ENCODE results near the gene PRICKLE1.

PRICKLE1 gene

GRCh38 chr12:42615006-42615405, 25.5 kb upstream of the PRICKLE1 start:
- Histone ChIP-seq H3K27me3 (ENCODE audit: insufficient read depth, poor library complexity, severe bottlenecking) (no peaks in the 10 kb centered on the region), H3K27ac (ENCODE audit: poor library complexity, severe bottlenecking) (no peak overlapping the region), H3K9me3 (ENCODE audit: severe bottlenecking) (peaks cover 8% of the 10 kb centered on the region), H3K4me3 (ENCODE audit: severe bottlenecking) (no peak overlapping the region), H3K36me3 (ENCODE audit: low read depth) (no peaks in the 10 kb centered on the region), H3K4me1 (ENCODE audit: insufficient read depth, poor library complexity, severe bottlenecking) (no peaks in the 10 kb centered on the region)
- ATAC-seq (ENCODE audit: low read depth): no peak
- TF ChIP-seq CTCF (IDR thresholded peaks at IDR 0.05; ENCODE audit: poor library complexity, severe bottlenecking): no peak
- DNase-seq (ENCODE audit: low spot score): no peak

GRCh38 chr12:42612231-42612613, 22.7 kb upstream of the PRICKLE1 start:
- TF ChIP-seq CTCF (IDR thresholded peaks at IDR 0.05; ENCODE audit: poor library complexity, severe bottlenecking): no peak
- ATAC-seq (ENCODE audit: low read depth): no peak
- no peak for DNase-seq (ENCODE audit: low spot score)
- no peaks in the 10 kb centered on the region for H3K9me3 ChIP-seq (ENCODE audit: severe bottlenecking)
- H3K4me1 ChIP-seq (ENCODE audit: insufficient read depth, poor library complexity, severe bottlenecking): no peaks in the 10 kb centered on the region
- H3K27me3 ChIP-seq (ENCODE audit: insufficient read depth, poor library complexity, severe bottlenecking): no peaks in the 10 kb centered on the region
- no peak overlapping the region for H3K27ac ChIP-seq (ENCODE audit: poor library complexity, severe bottlenecking)
- H3K36me3 ChIP-seq (ENCODE audit: low read depth): no peaks in the 10 kb centered on the region
- no peak overlapping the region for H3K4me3 ChIP-seq (ENCODE audit: severe bottlenecking)

GRCh38 chr12:42611571-42612230, 22.2 kb upstream of the PRICKLE1 start:
- no peak for TF ChIP-seq CTCF (IDR thresholded peaks at IDR 0.05; ENCODE audit: poor library complexity, severe bottlenecking)
- Histone ChIP-seq H3K27me3 (ENCODE audit: insufficient read depth, poor library complexity, severe bottlenecking) (no peaks in the 10 kb centered on the region), H3K4me1 (ENCODE audit: insufficient read depth, poor library complexity, severe bottlenecking) (no peaks in the 10 kb centered on the region), H3K27ac (ENCODE audit: poor library complexity, severe bottlenecking) (no peak overlapping the region), H3K36me3 (ENCODE audit: low read depth) (no peaks in the 10 kb centered on the region), H3K9me3 (ENCODE audit: severe bottlenecking) (no peaks in the 10 kb centered on the region), H3K4me3 (ENCODE audit: severe bottlenecking) (no peak overlapping the region)
- no peak for DNase-seq (ENCODE audit: low spot score)
- no peak for ATAC-seq (ENCODE audit: low read depth)

- Histone ChIP-seq H3K27me3 (ENCODE audit: insufficient read depth, poor library complexity, severe bottlenecking) (no peaks in the 10 kb centered on the region), H3K4me3 (ENCODE audit: severe bottlenecking) (no peak overlapping the region), H3K36me3 (ENCODE audit: low read depth) (no peaks in the 10 kb centered on the region), H3K27ac (ENCODE audit: poor library complexity, severe bottlenecking) (no peak overlapping the region), H3K9me3 (ENCODE audit: severe bottlenecking) (no peaks in the 10 kb centered on the region), H3K4me1 (ENCODE audit: insufficient read depth, poor library complexity, severe bottlenecking) (no peaks in the 10 kb centered on the region)
- no peak for DNase-seq (ENCODE audit: low spot score)
- no peak for TF ChIP-seq CTCF (IDR thresholded peaks at IDR 0.05; ENCODE audit: poor library complexity, severe bottlenecking)
- ATAC-seq (ENCODE audit: low read depth): peak; percentile 45; the same call in 2 of the 3 replicates
Measured at GRCh38 chr12:42609605-42610004, 20.1 kb upstream of the PRICKLE1 start.

GRCh38 chr12:42608196-42608825, 18.8 kb upstream of the PRICKLE1 start:
- H3K27me3 ChIP-seq (ENCODE audit: insufficient read depth, poor library complexity, severe bottlenecking): no peaks in the 10 kb centered on the region
- DNase-seq (ENCODE audit: low spot score) (no peak), ATAC-seq (ENCODE audit: low read depth) (no peak)
- no peaks in the 10 kb centered on the region for H3K36me3 ChIP-seq (ENCODE audit: low read depth)
- H3K4me1 ChIP-seq (ENCODE audit: insufficient read depth, poor library complexity, severe bottlenecking): no peaks in the 10 kb centered on the region
- no peak overlapping the region for H3K4me3 ChIP-seq (ENCODE audit: severe bottlenecking)
- H3K27ac ChIP-seq (ENCODE audit: poor library complexity, severe bottlenecking): no peak overlapping the region
- TF ChIP-seq CTCF (IDR thresholded peaks at IDR 0.05; ENCODE audit: poor library complexity, severe bottlenecking): no peak
- no peaks in the 10 kb centered on the region for H3K9me3 ChIP-seq (ENCODE audit: severe bottlenecking)
